Brain microvascular endothelial cell (primary cell): ENCODE measurements around the gene ANO4.

Experiments
- DNase-seq: peaks from one replicate; pipeline ENCODE4 v3.0.0-alpha.2; 2020
- H3K27ac ChIP-seq: fragments of 250-450 bp; sonication (Bioruptor Pico); 2 replicates; pipeline ENCODE4 v1.5.1; 2020; ENCODE audit warnings: mild to moderate bottlenecking, moderate library complexity
- H3K27me3 ChIP-seq: fragments of 250-450 bp; sonication (Bioruptor Pico); replicated peaks from 2 replicates; pipeline ENCODE4 v1.5.1; 2020; ENCODE audit warnings: mild to moderate bottlenecking
- H3K36me3 ChIP-seq: fragments of 250-450 bp; sonication (Bioruptor Pico); replicated peaks from 2 replicates; pipeline ENCODE4 v1.5.1; 2020; ENCODE audit warnings: mild to moderate bottlenecking
- H3K4me3 ChIP-seq: 2 replicates; pipeline ENCODE4 v1.5.1; 2011; ENCODE audit warnings: low read depth, mild to moderate bottlenecking, control low read depth, low read length, moderate library complexity
- CTCF ChIP-seq: IDR thresholded peaks from 2 replicates; pipeline ENCODE4 v1.5.1; 2011; ENCODE audit warnings: low read depth, mild to moderate bottlenecking, moderate library complexity, low read length, control low read depth, inconsistent platforms; ENCODE audit errors: missing control alignments
- in situ Hi-C: cut with HindIII; loops from 2 replicates; pipeline ENCODE4 v1.10.0; 2017; ENCODE audit warnings: low sequenced_read_pairs, low pct_ligation_motif_present

ANO4 gene

DNA sequence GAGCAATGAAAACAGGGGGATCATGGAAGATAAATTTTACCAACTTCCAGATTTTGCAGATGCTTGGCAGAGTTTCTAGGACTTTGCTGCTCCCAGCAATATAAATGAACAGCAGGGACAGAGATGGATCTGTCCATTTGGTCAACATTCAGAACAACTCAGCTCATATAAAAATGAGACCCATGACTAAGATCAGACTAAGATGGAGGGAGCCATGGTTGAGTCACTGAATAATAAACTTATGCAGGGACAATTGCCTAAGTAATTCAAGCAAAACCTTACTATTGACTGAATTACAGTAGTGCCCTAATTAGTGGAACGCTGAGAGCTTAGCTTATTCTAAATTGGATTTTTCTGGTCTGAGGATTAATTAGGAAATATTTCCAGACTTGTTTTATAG, 210.3 kb downstream of the ANO4 start:
- Histone ChIP-seq H3K27ac (no peak overlapping the region), H3K27me3 (no peaks in the 10 kb centered on the region), H3K4me3 (no peak overlapping the region), H3K36me3 (no peaks in the 10 kb centered on the region)
- no peak for DNase-seq
- in situ Hi-C loops = no loop called here
- TF ChIP-seq CTCF = no peak

- TF ChIP-seq CTCF = no peak
- Histone ChIP-seq H3K27me3 (no peaks in the 10 kb centered on the region), H3K36me3 (no peaks in the 10 kb centered on the region), H3K4me3 (no peak overlapping the region), H3K27ac (no peak overlapping the region)
- no peak for DNase-seq
- in situ Hi-C loops = no loop called here
These were observed 214.7 kb downstream of the ANO4 start for GRCh38 chr12:101009274-101009673.

GRCh38 chr12:101010896-101011295, 216.3 kb downstream of the ANO4 start:
- no peak for TF ChIP-seq CTCF
- Histone ChIP-seq H3K27me3 (no peaks in the 10 kb centered on the region), H3K36me3 (no peaks in the 10 kb centered on the region), H3K27ac (no peak overlapping the region), H3K4me3 (no peak overlapping the region)
- no peak for DNase-seq
- in situ Hi-C loops = no loop called here

- no peak for TF ChIP-seq CTCF
- no peak for DNase-seq
- in situ Hi-C loops = no loop called here
These were observed 219.4 kb downstream of the ANO4 start for GRCh38 chr12:101013993-101014392.

GRCh38 chr12:101015044-101015443, 220.5 kb downstream of the ANO4 start:
- no peak overlapping the region for H3K27ac ChIP-seq
- in situ Hi-C loops = no loop called here
- DNase-seq = no peak
- no peak for TF ChIP-seq CTCF
- no peaks in the 10 kb centered on the region for H3K27me3 ChIP-seq
- H3K4me3 ChIP-seq = no peak overlapping the region
- H3K36me3 ChIP-seq = no peaks in the 10 kb centered on the region

More at GRCh38 chr12:101013993-101014392, 219.4 kb downstream of the ANO4 start:
- Histone ChIP-seq H3K27me3 (no peaks in the 10 kb centered on the region), H3K4me3 (no peak overlapping the region), H3K27ac (no peak overlapping the region), H3K36me3 (no peaks in the 10 kb centered on the region)

- TF ChIP-seq CTCF = no peak
- H3K27me3 ChIP-seq = no peaks in the 10 kb centered on the region
- no peak overlapping the region for H3K4me3 ChIP-seq
- peak overlapping the region; percentile 52 for H3K27ac ChIP-seq
- DNase-seq = peak; percentile 62
- in situ Hi-C loops = no loop called here
- H3K36me3 ChIP-seq = no peaks in the 10 kb centered on the region
These were observed 224.0 kb downstream of the ANO4 start for GRCh38 chr12:101018540-101018939.
